Measurements from ENCODE around the gene ATXN7L3. TPM values are rescaled to one million over a fixed set of nuclear protein-coding genes. Genes with fewer than 3 reads are reported as not detected.

Gene ATXN7L3
- polyA plus RNA-seq, 2 of the 4 experiments (the other 2 are of a cell fraction) = 60.5 to 72.7 TPM

- no peak for TF ChIP-seq CTCF (IDR thresholded peaks at IDR 0.05)
- no peak for TF ChIP-seq ESRRA (IDR thresholded peaks at IDR 0.05; ENCODE audit: borderline replicate concordance, low read length)
- no peak for TF ChIP-seq HEYL (CRISPR knock-in tag; IDR thresholded peaks at IDR 0.05)
- no peak for TF ChIP-seq MAFK (IDR thresholded peaks at IDR 0.05; ENCODE audit: partially characterized antibody)
- TF ChIP-seq NR3C1 (IDR thresholded peaks at IDR 0.05) = no peak
- no peak for TF ChIP-seq PBX3 (IDR thresholded peaks at IDR 0.05)
- Histone ChIP-seq H3K9me3 (no peaks in the 10 kb centered on the region), H3K4me1 (no peaks in the 10 kb centered on the region), H3K4me2 (no peak overlapping the region), H3K4me3 (no peak overlapping the region), H3K27ac (no peak overlapping the region)
- CTCF ChIA-PET = interaction anchor here (1.0 to 2.4 kb wide), 5 partner anchors 9 to 102 kb away, joined by 4 to 14 read pairs (median 7); partner anchors contain the start of gene UBTF
- 72% methylated on average over 6 of the region's 6 CpGs for WGBS (ENCODE audit: missing lambda C conversion rate)
- no peak; a peak in 1 of 6 replicates for ATAC-seq
- no peak for DNase-seq (ENCODE audit: low read depth in 1 of 2, low spot score in 1 of 2)
- POLR2A ChIA-PET = interaction anchor here (1.0 to 1.1 kb wide), 2 partner anchors 9 to 11 kb away, joined by 3 to 4 read pairs; partner anchors contain the start of gene UBTF
- no peak for FAIRE-seq
Measured at GRCh38 chr17:44229090-44229489, 29.4 kb upstream of the ATXN7L3 start.

GRCh38 chr17:44223541-44224071, 23.9 kb upstream of the ATXN7L3 start:
- TF ChIP-seq USF2 (IDR thresholded peaks at IDR 0.05) (no peak), ZSCAN20 (CRISPR knock-in tag; IDR thresholded peaks at IDR 0.05) (no peak), HOXB5 (CRISPR knock-in tag; IDR thresholded peaks at IDR 0.05) (no peak), JUNB (IDR thresholded peaks at IDR 0.05) (no peak), GATA3 (IDR thresholded peaks at IDR 0.05; ENCODE audit: borderline replicate concordance) (no peak), RCOR1 (IDR thresholded peaks at IDR 0.05; ENCODE audit: low read depth, low read length) (no peak), REST (IDR thresholded peaks at IDR 0.05) (no peak), ZC3H11A (IDR thresholded peaks at IDR 0.05) (no peak), KDM1A (IDR thresholded peaks at IDR 0.05; ENCODE audit: low read depth) (no peak), EP300 (IDR thresholded peaks at IDR 0.05) (no peak), MYC (IDR thresholded peaks at IDR 0.05; ENCODE audit: borderline replicate concordance, low read length) (no peak), TP53 (CRISPR knock-in tag; IDR thresholded peaks at IDR 0.05) (no peak), HEYL (CRISPR knock-in tag; IDR thresholded peaks at IDR 0.05) (no peak), CHD4 (IDR thresholded peaks at IDR 0.05; ENCODE audit: borderline replicate concordance) (no peak), KDM5A (IDR thresholded peaks at IDR 0.05) (no peak), NPAS2 (CRISPR knock-in tag; IDR thresholded peaks at IDR 0.05; ENCODE audit: borderline replicate concordance) (no peak), JUN (IDR thresholded peaks at IDR 0.05) (no peak)
- ChIA-PET POLR2A (interaction anchor here (0.5 kb wide), 1 partner anchor 151 kb away, joined by 3 read pairs; no protein-coding TSS in a partner anchor), CTCF (interaction anchor here (0.6 to 11.1 kb wide), 6 partner anchors 15 to 392 kb away, joined by 3 to 135 read pairs (median 8); no protein-coding TSS in a partner anchor)
- no peak for ATAC-seq
- Histone ChIP-seq H3K9me3 (no peaks in the 10 kb centered on the region), H3K27ac (no peak overlapping the region), H3K4me1 (peaks cover 18% of the 10 kb centered on the region), H3K4me3 (no peak overlapping the region), H3K4me2 (peak overlapping the region; percentile 86; the same call in 2 of the 3 replicates)
- 62% methylated on average over 7 of the region's 7 CpGs for WGBS (ENCODE audit: missing lambda C conversion rate)
- FAIRE-seq = no peak
- DNase-seq (ENCODE audit: low read depth in 1 of 2, low spot score in 1 of 2) = no peak
